NCI-H1417 (cell line): ENCODE results near the gene EED.
A peak's percentile ranks its signal among the peaks of the same experiment; 100 is the strongest.

ENCODE experiments used
- DNase-seq, 3 experiments: peaks; one replicate each; lab custom pipeline; 2025; lab: John Stamatoyannopoulos, UW

Gene EED

GRCh38 chr11:86244522-86245368 lies at the start of gene EED:
Gene EED (plus strand): TSS chr11:86244753. CDS start chr11:86245230, 477 bp downstream.
- peak; percentile 95 to 99 (median 99) for DNase-seq

- DNase-seq = no peak
Measured at GRCh38 chr11:86194998-86195397, 49.6 kb upstream of the EED start.

DNA sequence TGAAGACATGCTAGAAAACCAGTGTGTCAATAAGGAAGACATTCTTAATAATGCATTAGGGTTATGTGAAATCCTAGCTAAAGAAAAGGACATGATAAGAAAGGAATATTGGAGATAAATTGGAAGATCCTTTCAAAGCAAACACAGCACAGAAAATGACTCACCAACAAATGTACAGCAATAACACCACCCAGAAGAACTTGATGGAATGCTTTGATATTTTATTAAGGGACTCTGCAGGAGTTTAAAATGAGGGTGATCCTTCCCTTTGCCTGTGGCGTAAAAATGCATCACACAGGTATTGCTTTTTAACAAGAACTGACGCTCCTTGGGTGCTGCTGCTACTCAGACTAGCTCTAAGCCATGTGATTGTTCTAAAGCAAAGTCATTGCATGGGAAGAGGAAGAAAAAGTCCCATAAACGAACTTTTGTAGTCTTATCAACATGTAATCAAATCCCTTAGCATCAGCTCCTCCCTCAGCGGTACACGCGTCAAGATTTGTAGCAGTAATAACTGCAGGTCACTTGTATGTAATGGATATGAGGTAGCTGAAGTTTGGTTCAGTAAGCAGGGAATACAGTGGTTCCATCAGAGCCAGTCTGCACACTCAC lies 48.4 kb upstream of the EED start:
- DNase-seq = no peak

DNA sequence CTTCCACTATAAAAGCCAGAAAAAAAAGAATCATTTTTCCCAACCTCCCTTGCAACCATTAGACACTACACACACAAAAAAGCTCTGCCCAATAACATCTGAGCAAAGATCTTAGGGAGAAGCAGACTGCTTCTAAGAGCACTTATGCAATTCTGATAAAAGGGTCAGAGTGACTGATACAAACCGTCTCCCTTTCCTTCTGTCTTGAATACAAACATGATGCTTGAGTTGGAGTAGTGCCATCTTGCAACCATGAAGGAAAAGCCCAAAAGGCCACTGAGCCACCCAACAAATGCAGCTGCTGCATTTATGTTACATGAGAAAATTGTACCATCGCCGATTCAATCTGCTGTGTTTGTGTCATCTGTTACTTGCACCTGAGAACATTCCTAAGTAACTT lies 47.6 kb upstream of the EED start:
- DNase-seq = no peak

DNA sequence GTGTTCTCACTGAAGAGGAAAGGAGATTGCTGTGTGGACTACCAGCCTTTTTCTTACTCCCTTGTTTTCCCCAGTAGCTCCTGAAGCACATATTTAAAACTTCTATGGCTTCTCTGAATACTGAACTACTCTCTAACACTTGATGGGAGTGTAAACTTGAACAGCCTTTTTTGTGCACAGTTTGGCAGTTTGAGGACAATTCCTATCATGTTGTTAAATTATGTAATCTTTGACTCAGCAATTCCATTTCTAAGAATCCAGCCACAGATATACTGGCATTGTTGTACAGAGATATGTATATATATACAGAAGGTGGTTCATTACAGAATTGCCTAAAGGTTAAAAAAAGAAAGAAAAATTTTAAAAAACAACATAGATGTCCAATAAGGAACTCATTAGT lies 47.1 kb upstream of the EED start:
- DNase-seq = no peak

GRCh38 chr11:86198139-86198538 lies 46.4 kb upstream of the EED start:
- no peak for DNase-seq

- DNase-seq = no peak
Measured at GRCh38 chr11:86199354-86199753, 45.2 kb upstream of the EED start.

GRCh38 chr11:86201371-86201884 lies 43.1 kb upstream of the EED start:
- no peak for DNase-seq

DNA sequence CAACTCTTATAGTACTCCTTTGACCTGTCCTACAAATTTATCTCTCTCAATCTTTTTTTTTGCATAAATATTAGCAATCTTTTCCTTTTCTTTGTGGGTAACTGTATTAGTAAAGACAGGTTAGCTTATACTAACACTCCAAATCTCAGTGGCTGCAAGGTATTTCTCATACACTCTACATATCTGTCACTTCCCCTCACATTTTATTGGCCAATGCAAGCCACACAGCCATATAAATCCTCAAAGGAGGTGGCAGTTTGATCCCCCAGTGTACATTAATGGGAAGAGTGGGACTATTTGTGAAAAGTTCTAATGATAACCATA lies 42.6 kb upstream of the EED start:
- no peak for DNase-seq

DNA sequence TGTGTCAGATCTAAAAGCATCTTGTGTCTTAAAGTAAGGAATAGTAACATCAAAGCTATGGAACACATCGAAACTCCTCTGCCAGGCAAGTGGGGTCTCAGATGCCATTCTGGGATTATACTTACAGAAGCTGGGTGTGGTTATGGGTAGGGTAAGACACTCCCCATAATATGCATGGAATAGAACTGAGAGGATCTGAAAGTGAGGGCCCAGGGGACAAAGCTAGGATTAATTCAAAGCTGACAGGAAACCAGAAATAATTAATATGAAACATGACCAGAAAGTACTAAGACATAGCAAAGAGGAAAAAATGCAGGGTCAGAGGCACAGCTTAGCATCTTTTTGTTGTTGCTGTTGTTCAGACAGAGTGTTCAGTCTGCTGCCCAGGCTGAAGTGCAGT lies 40.2 kb upstream of the EED start:
- no peak for DNase-seq

DNA sequence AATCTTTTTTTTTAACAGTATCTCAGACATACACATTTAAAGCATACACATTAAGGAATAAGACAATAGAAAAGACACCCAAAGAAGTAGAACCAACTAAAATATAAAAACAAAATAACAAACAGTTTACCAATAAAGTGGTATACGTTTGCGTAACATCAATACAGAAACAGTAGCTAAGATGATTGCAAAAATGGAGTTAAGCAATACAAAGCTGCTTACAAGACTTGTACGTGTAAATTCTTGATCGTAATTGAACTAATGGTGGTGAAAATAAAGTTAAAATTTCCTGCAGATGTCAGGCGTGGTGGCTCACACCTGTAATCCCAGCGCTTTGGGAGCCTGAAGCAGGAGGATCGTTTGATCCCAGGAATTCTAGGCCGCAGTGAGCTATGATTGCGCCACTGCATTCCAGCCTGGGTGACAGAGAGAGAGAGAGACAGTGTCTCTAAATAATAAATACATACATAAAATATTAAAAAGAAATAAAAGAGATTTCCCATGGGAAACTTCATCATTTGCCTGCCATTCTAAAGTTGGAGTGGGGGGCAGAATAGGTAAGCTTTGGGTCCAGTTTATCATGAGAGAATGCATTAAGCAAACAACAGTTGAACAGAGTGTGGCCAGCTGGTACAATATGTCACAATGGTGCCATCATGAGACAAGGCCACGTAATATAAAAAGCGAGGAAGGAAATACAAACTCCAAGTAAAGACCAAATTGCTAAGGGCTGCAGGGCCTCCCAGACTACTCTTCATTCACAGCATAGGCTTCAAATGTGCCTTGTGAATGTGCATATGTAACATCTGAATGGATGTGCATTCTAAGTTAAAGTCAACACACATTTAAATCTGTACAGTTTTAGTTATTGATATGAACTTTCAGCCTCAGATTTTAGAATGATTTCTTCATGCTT lies 38.9 kb upstream of the EED start:
- peak in 1 of 3 experiments; percentile 24 for DNase-seq

- DNase-seq = no peak
Measured at GRCh38 chr11:86206337-86206695, 38.2 kb upstream of the EED start.

- no peak for DNase-seq
Measured at GRCh38 chr11:86207413-86207812, 37.1 kb upstream of the EED start.

GRCh38 chr11:86208572-86208971 lies 36.0 kb upstream of the EED start:
- no peak for DNase-seq

- DNase-seq = peak in 1 of 3 experiments; percentile 26
Measured at GRCh38 chr11:86209806-86210657, 34.5 kb upstream of the EED start.

DNA sequence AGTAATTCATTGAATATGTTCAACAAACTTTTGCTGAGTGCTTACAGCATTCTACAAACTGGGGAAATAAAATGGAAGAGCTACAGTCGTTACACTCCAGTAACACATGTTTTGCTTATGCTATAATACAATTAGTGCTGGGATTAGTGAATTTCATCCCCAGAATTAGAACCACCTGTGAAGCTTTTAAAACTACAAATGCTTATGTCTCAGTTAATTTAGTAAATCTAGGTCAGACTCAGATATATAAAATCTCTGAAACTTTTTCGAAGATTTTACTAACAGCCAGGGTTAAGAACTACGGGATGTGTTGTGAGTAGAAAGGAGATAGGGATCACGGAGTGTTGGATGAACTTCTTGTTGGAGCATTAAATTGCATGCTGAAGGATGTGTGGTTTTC lies 33.7 kb upstream of the EED start:
- no peak for DNase-seq

GRCh38 chr11:86211619-86212018 lies 32.9 kb upstream of the EED start:
- peak in 1 of 3 experiments; percentile 56 for DNase-seq

- DNase-seq = no peak
Measured at GRCh38 chr11:86212019-86212611, 32.4 kb upstream of the EED start.

GRCh38 chr11:86214710-86215109 lies 29.8 kb upstream of the EED start:
- no peak for DNase-seq

DNA sequence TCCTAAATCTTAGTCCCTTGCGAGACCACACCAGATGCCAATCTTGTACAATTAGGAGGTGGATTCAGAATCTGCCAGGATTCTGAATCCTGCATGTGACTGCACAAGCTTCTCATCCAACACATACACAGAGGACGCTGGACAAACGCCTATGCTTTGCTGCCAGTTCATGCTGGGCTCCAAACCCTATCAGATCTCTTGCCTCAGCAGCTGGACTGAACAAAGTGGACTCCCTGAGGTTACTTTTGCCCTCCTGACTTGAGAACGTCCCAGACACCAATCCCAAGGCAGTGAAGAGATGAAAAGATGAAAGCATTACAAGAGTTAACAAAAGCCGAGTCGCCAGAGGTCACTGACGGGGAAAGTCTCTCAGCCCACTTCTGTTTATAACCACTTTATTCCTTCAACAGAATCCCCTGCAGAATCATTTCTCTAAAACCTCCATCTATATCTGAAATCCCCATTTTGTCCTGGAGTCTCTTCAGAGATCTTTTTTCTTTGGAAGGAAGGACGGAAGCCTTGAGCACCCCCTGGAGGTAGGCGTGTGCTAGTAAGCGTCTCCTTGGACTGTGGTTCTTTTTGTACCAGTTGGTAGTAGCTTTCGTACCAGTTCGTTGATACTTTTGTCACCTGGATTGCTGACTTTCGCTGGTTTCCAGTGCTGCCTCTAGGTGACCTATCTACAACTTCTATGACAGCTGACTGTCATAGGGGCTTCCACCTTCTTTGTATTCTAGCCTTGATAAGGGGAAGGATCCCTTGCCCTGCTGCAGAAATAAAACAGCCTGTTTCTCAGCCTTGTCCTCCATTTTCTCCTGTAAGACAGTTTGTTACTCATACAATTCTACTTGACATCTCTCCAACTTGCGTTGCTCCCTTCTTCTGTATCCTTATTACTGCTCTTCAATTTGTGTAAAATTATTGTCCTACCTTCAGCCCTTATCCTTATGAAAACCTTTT lies 26.1 kb upstream of the EED start:
- DNase-seq = peak; percentile 60 to 85 (median 70)
